NCI-H128 (cell line): ENCODE data around the gene DNAH17.
A peak's percentile ranks its signal among the peaks of the same experiment; 100 is the strongest.

Experiments
- DNase-seq: peaks from one replicate; lab custom pipeline; 2025; ENCODE audit not compliant: unreplicated experiment; lab: John Stamatoyannopoulos, UW

The DNAH17 gene

DNA sequence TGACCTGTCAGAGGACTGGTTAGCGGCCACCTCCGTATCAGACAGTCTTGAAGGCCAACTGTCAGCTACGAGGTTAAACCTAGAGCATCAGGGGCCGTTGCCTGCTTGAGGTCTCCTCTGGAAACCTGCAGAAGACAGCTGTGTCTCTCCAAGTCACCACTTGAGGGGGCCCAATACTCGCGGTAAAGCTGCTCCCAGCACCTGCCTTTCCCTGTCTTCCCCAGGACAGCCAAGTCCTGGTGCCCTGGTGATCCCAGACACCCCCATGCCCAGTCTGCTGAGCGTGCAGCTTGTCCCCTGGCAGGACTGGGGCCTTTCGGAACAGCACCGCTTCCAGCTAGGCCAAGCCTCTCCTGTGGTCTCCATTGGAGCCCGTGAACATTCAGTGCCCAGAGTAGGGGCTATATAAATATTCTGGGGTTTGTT, 80.1 kb downstream of the DNAH17 start:
- DNase-seq, result peak; percentile 19

DNA sequence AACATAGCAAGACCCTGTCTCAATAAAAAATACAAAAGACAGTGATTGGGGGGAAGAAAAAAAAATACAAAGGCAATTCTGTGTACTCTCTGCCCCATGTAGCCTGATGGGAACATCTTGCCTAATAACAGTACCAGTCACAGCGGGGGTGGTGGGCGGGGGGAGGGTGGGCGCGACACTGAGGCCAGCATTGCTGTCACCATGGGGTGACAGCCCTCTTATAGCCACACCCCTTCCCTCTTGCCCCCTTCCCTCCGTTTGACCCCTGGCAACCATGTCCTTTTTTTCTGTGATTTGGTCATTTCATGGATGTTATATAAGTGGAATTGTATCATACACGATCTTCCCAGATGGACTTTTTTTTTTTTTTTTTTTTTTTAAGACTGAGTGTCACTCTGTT, 80.9 kb downstream of the DNAH17 start:
- no peak for DNase-seq

DNA sequence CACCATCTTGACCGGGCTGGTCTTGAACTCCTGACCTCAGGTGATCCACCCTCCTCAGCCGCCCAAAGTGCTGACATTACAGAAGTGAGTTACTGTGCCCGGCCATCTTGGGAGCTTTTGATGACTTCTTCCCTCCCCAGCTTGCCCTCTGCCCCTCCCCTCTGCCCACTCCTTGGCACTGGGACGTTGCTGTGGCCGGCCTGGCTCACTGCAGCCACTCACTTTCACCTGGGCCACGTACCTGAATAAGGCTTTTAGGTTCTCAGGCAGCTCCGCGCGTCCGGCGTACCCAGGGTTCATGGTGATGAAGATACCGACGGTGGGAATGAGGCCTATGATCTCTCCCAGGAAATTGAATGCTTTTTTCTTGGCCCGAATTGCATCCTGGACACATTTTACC, 81.6 kb downstream of the DNAH17 start:
- DNase-seq, result no peak

DNA sequence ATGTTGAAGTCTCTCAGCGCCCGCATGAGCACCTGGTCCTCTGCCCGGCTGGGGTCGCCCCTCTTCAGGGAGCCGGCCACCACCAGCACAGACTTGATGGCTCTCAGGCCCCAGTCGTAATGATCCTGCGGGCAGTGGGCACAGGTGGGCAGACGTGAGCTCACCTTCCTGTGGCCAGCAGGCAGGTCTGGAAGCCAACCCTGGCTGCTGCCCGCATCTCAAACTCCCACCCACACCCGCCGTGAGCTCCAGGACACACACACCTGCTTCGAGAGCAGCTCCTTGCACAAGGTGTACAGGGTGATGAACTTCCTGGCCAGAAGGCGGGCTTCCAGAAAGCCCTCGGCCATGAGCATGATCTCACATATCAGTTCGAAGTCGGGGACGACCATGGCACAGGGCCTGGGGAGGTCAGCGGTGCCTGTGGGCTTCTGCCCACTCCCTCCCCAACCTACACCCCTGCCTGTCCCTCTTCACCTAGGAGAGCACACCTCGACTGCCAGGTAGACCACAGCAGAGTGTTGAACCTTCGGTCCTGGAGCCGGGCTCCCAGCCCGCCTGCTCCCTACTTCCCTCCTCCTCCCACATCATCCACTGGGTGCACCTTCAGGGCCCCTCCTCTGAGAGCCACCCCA, 82.4 kb downstream of the DNAH17 start:
- no peak for DNase-seq

- no peak for DNase-seq
Observed at GRCh38 chr17:78493853-78494695, 83.1 kb downstream of the DNAH17 start.

- no peak for DNase-seq
Observed at GRCh38 chr17:78493450-78493849, 83.7 kb downstream of the DNAH17 start.

DNA sequence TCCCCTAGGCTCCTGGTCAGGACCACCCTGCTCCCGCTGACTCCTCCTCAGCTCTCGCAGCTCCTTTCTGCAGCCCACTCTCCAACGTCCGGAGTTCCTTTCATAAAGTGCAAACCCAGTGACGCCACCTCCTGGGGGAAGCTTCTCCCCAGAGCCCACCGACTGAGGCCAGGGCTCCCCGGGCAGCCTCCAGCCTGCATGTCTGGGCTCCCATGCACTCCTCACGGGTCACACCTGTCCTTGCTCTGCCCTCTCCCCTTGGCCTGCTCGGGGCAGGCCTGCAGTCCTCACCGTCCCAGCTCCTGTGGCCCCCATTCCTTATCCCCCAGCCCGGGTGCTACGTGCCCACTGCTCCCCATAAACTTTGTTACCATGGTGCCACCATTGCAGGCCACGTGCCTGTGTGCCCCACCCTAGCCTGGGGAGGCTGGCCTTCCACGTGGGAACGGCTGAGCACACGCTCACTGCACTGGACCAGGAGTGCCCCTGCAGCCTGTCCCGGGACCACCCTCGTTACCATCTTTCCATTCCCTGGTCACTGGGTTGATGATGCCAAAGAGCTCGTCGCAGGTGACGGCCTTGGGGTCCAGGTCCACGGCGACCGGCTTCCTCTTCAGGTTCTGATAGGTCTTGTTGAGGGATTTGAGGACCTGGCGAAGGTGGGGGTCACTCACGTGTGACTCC, 84.9 kb downstream of the DNAH17 start:
- DNase-seq, result no peak

- DNase-seq, result no peak
Observed at GRCh38 chr17:78491236-78492115, 85.7 kb downstream of the DNAH17 start.

DNA sequence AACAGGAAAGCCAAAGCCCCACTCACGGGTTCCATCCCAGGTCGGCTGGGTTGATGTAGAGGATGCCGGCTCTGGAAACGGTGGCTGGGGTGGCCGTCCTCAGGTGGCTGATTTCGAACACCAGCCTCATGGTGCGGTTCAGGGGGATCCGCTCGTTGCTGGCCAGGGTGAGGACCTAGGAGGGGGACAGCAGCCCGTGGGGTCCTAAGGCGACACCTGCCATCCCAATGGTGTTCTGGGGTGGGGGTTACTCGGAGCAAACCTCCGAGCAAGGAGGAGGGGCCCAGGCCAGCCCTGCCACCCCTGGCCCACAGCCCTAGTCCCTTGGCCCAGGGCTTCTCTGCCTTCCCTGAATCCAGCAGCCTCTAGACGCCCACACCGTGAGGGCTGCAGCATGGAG, 86.5 kb downstream of the DNAH17 start:
- no peak for DNase-seq

DNA sequence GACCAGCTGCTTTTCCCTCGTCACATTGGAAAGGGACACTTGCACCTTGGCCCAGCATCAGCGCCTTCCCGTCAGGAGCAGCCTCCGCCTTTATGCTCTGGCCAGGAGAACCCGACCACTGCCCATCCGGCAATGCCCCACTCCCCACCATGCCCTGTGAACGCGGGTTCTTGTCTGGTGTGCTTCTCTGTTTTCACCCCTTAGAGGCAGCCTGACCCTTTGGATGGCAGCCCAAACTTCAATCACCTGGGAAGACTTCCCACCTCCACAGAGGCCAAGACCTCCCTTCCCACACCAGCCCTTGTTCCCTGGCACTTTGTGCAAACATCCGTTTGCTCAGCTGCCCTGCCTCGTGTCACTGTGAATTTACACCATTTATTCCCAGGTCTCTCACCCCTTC, 87.0 kb downstream of the DNAH17 start:
- DNase-seq, result no peak

- no peak for DNase-seq
Observed at GRCh38 chr17:78488867-78489634, 88.1 kb downstream of the DNAH17 start.

DNA sequence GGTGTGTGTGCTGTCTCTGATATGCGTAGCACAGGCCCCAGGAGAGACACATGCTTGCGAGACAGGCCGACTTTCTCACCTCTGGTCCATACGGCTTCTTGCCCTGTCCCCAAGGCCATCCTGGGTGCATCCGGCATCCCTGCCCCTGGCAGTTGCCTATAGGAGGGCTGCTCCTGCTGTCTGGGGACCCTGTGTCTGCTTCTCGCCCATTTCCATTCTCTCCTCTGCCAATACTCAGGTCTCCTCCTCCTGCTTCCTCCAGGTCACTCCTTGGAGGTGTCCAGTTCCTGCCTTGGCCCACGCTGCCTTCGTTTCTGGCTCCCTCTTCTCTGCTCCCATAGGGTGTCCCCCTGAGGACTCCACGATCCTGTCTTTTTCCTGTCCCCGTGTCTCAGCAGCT, 89.0 kb downstream of the DNAH17 start:
- DNase-seq, result no peak

GRCh38 chr17:78486946-78487680, 90.1 kb downstream of the DNAH17 start:
- no peak for DNase-seq

DNA sequence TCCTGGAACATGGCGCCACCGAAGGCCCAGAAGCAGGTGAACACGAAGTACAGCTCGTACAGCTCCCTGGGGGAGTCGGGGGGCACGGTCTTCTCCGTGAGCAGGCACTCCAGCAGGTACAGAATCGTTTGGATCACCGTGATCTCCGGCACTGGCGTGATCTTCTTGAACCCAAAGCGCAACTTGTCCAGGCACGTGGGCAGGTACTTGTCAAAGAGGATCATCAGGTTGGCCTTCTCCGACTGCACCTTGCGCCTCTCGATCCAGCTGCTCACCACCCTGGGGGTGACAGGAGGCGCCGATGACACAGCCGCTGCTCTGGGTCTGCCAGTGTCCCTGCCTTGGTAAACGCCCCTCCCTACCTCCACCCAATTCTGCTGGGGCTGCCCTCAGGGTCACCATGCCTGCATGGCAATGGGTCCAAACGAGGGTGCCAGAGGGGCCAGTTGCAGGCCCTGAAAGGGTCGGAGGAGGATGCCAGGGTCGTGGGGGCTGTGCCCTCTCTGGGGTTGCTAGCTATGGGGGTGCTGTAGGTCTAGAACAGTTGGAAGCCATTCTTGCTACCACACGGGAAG, 90.9 kb downstream of the DNAH17 start:
- DNase-seq, result no peak

DNA sequence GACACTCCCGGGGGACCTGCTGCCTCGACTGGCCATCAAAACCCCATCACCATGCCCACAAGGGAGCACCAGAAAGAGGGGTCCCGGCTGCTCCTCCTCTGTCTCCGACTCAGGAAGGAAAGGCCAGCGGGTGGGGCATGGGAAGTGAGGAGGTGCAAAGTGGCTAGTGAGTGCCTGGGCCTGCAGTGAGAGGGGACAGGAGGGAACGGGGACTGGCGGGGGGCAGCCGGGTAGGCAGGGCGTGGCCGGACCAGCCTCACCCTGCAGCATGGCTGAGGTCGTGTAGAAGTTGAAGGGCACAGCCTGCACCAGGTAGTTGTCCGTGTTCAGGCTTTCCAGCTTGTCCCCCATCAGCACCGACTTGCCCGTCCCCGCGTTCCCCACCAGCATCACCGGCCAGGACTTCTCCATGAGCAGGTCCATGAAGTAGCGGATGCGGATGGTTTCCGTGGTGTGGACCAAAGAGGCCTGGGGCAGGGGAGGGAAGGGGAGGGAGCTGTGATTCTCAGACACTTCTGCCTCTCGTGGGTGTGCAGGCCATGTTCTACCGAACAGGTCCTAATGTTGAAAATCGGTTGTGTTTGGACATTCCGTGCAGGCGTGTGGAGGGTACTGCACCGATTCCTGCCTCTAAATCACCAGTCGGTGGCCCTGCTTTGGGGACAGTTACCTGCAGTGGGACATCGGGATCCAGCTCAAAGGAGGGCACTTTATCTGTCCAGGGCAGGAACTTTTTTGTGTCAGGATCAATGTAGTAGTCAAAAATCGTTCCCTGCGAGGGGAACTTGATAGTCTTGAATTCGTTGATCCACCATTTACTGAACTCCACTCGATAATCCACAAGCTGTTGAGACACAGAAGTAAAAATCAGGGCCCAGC, 91.7 kb downstream of the DNAH17 start:
- DNase-seq, result no peak

DNA sequence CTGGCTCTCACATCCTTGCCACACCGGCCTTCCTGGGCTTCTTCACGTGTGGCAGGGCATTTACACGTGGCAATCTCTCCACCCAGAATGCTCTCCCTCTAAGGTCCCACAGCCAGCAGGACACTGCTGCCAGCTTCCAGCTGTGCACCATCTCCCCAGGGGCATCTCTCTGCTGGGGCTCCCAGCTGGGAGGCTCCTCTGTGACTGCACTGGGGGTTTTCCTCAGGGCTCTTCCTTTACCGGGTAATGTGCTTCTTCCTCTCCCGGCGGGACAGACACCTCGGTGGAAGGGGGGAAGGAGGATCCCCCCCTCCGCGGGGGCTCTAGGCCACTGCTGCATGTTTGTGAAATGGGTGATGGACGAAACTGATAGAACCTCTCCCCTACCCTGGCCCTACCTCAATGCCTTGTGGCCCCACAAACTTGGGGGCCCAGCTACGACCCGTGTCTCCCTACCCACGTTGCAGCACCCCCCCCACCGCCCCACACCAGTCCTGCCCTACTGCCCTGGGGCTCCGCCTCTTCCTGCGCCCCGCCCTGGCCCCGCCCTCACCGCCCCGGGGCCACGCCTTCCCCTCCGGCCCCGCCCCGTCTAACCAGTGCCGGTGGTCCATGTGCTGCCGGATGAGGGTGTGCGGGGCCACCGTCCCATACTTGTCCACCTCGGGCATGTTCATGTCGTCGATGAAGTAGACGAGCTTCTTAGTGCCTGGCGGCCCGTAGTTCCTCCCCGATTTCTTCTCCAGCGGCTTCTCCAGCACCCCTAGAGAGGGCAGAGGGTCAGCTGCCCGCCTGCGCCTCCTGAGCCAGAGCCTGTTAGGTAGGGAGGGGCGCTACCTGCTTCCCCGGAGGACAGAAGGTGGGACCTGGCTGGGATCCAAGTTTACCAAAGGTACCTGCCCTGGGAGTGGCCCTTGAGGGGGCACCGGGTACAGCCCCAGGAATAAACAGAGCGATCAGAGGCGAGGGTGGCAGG, 92.6 kb downstream of the DNAH17 start:
- no peak for DNase-seq

DNA sequence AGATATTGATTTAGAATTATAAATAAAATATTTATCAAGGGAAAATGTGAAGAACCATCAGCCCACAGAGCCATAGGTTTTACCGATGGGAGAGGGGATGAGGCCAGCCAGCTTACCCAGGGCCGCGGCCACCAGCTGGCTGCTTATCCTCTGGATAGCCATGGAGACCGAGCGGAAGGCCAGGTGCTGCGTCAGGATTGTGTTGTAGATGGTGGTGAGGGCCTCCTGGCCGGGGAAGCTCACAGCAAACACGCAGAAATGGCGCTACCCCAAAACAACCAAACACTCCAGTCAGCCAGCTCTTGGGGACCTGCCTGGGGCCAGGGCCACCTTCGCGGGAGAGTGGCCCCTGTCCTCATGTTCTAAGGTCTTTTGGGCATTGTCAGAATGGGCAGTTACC, 97.8 kb downstream of the DNAH17 start:
- DNase-seq, result no peak
